PFSK-1 (cell line): ENCODE measurements around the gene MAST2.

Experiments used
- POLR2AphosphoS5 ChIP-seq: IDR thresholded peaks from 2 replicates; pipeline ENCODE4 v1.6.1; 2012; ENCODE audit warnings: low read depth, mild to moderate bottlenecking, control low read depth, low read length, moderate library complexity
- SIN3A ChIP-seq: IDR thresholded peaks from 2 replicates; pipeline ENCODE4 v1.6.1; 2012; ENCODE audit warnings: mild to moderate bottlenecking, low read length, moderate library complexity, borderline replicate concordance; ENCODE audit not compliant: insufficient read depth

GRCh38 chr1:45911634-45912033, 108.2 kb downstream of the MAST2 start:
- no peak for TF ChIP-seq SIN3A
- no peak for TF ChIP-seq POLR2AphosphoS5
